HG02981 (cell line): ENCODE data around the gene KCNK6.
"Not testable (repeated sequence)": the region's sequence is repeated elsewhere in the genome, so short reads cannot be mapped to it uniquely, and the experiment has no call there.

Experiments used
- ATAC-seq: cut with Tn5 transposase; IDR thresholded peaks from one replicate; pipeline ENCODE4 v1.9.1; 2021; ENCODE audit warnings: mild to moderate bottlenecking, moderate library complexity; ENCODE audit not compliant: unreplicated experiment

Gene KCNK6

GRCh38 chr19:38360839-38361631 is 41.4 kb downstream of the KCNK6 start:
- ATAC-seq, result no peak

- ATAC-seq, result peak; percentile 66
These were observed 42.0 kb downstream of the KCNK6 start for GRCh38 chr19:38361633-38362075.

DNA sequence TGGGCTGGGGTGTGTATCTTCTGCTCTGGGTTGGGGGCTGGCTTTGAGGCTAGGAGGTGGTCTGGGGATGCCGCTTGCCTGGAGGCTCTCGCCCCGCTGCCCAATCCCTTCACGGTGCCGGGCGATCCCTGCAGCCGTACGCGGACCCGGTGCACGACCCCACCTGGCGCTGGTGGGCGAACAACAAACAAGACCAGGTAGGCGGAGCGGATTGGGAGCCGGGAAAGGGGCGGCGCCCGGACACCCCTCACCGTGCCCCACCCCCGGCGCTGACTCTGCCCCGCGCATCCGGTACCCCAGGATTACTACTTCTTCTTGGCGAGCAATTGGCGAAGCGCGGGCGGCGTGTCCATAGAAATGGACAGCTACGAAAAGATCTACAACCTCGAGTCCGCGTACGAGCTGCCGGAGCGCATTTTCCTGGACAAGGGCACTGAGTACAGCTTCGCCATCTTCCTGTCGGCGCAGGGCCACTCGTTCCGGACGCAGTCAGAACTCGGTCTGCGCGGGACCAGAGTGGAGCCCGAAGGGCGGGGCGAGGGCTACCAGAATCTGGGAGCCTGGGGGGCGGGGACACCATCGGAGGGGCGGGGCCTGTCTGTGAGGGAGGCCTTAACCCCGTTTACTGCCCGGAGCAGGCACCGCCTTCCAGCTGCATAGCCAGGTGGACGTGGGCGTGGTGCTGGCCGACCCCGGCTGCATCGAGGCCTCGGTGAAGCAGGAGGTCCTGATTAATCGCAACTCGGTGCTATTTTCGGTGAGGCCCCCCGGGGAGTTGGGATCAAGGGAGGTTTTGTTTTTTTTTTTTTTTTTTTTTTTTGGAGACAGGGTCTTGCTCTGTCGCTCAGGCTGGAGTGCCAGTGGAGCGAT is 42.7 kb downstream of the KCNK6 start:
- ATAC-seq, result peak; percentile 38

DNA sequence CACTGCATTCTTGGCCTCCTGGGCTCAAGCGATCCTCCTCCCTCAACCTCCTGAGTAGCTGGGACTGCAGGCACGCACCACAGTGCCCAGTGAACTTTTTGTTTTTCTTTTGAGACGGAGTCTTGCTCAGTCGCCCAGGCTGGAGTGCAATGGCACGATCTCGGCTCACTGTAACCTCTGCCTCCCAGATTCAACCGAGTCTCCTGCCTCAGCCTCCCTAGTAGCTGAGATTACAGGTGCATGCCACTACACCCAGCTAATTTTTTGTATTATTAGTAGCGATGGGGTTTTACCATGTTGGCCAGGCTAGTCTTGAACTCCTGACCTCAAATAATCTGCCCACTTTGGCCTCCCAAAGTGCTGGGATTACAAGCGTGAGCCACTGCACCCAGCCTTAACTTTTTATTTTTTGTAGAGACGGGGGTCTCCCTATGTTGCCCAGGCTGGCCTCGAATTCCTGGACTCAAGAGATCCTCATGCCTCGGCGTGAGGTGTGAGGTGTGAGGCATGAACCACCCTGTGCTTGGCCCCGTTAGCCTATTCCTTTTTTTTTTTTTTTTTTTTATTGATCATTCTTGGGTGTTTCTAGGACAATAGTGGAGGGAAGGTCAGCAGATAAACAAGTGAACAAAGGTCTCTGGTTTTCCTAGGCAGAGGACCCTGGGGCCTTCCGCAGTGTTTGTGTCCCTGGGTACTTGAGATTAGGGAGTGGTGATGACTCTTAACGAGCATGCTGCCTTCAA is 43.5 kb downstream of the KCNK6 start:
- ATAC-seq, result not testable (repeated sequence)

- ATAC-seq, result no peak
These were observed 47.4 kb downstream of the KCNK6 start for GRCh38 chr19:38367041-38367440.

GRCh38 chr19:38369584-38369983 is 49.9 kb downstream of the KCNK6 start:
- no peak for ATAC-seq

- no peak for ATAC-seq
These were observed 50.7 kb downstream of the KCNK6 start for GRCh38 chr19:38370299-38370698.

DNA sequence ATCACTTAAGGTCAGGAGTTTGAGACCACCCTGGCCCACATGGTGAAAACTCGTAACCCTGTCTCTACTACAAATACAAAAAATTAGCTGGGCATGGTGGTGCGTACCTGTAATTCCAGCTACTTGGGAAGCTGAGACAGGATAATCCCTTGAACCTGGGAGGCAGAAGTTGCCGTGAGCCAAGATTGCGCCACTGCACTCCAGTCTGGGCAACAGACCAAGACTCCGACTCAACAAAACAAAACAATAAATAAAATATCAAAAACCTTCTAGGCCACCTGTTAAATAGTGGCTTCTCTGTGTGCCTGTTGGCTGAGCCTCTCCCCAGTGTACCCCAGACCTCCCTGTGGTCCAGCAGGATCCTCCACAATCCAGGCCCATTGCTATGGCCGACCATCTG is 51.4 kb downstream of the KCNK6 start:
- ATAC-seq, result no peak

DNA sequence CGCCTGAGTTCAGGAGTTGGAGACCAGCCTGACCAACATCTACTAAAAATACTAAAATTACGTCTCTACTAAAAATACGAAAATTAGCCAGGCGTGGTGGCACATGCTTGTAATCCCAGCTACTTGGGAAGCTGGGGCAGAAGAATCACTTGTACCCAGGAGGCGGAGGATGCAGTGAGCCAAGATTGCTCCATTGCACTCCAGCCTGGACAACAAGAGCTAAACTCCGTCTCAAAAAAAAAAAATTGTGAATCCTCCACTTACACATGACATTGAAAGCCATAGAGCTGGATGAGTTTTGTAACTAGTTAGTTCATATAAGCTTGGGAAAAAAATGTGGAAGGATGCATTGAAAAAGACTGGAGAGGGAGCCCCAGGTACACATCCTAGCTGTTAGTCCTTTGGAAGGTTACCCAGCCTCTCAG is 54.3 kb downstream of the KCNK6 start:
- ATAC-seq, result no peak

GRCh38 chr19:38374332-38375097 is 54.9 kb downstream of the KCNK6 start, which contains the start of gene PSMD8:
PSMD8 (plus strand) TSS chr19:38374571; CDS start chr19:38374602, 31 bp downstream.
- peak; percentile 95 for ATAC-seq

GRCh38 chr19:38375098-38375493 is 55.5 kb downstream of the KCNK6 start:
- ATAC-seq, result no peak

DNA sequence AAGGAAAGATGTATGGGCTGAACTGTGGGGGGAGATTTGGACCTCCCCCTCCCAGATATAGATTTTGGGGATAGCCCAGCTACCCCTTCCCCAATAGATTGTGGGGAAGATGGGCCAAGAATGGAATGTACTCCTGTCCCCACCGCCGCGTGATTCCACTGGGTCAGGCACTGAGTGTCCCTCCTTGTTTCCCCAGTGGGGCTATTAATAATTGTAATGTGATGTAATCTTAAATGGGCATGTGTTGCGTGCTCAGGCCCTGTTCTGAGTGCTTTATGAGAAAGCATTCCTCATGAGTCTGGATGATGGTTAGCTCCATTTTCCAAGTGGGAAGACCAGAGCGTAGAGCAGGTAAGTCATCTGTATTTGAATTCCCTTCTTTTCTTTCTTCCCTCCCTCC is 56.1 kb downstream of the KCNK6 start:
- no peak for ATAC-seq

GRCh38 chr19:38376576-38376975 is 56.9 kb downstream of the KCNK6 start:
- ATAC-seq, result no peak

- no peak for ATAC-seq
These were observed 57.4 kb downstream of the KCNK6 start for GRCh38 chr19:38377052-38377451.

- no peak for ATAC-seq
These were observed 59.2 kb downstream of the KCNK6 start for GRCh38 chr19:38378866-38379265.

- no peak for ATAC-seq
These were observed 61.5 kb downstream of the KCNK6 start for GRCh38 chr19:38381138-38381537.
